ENCODE data around the gene CACNA1G.

CACNA1G gene

GRCh38 chr17:50657054-50657453 is 96.5 kb downstream of the CACNA1G start:
- in situ Hi-C loops (cut with MboI; ENCODE audit: low sequenced_read_pairs, unreplicated experiment) = no loop called here
- TF ChIP-seq, protein P1, sequence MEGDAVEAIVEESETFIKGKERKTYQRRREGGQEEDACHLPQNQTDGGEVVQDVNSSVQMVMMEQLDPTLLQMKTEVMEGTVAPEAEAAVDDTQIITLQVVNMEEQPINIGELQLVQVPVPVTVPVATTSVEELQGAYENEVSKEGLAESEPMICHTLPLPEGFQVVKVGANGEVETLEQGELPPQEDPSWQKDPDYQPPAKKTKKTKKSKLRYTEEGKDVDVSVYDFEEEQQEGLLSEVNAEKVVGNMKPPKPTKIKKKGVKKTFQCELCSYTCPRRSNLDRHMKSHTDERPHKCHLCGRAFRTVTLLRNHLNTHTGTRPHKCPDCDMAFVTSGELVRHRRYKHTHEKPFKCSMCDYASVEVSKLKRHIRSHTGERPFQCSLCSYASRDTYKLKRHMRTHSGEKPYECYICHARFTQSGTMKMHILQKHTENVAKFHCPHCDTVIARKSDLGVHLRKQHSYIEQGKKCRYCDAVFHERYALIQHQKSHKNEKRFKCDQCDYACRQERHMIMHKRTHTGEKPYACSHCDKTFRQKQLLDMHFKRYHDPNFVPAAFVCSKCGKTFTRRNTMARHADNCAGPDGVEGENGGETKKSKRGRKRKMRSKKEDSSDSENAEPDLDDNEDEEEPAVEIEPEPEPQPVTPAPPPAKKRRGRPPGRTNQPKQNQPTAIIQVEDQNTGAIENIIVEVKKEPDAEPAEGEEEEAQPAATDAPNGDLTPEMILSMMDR (IDR thresholded peaks at IDR 0.05; ENCODE audit: borderline replicate concordance, control extremely low read depth, extremely low read depth, insufficient read depth, missing control alignments) = no peak
- DNase-seq (ENCODE audit: low spot score) = no peak

GRCh38 chr17:50657627-50658026 is 97.1 kb downstream of the CACNA1G start:
- in situ Hi-C loops (cut with MboI; ENCODE audit: low sequenced_read_pairs, unreplicated experiment) = no loop called here
- DNase-seq (ENCODE audit: low spot score) = no peak
- TF ChIP-seq, protein P1 (IDR thresholded peaks at IDR 0.05; ENCODE audit: borderline replicate concordance, control extremely low read depth, extremely low read depth, insufficient read depth, missing control alignments) = no peak

GRCh38 chr17:50658616-50659015 is 98.1 kb downstream of the CACNA1G start:
- TF ChIP-seq, protein P1 (IDR thresholded peaks at IDR 0.05; ENCODE audit: borderline replicate concordance, control extremely low read depth, extremely low read depth, insufficient read depth, missing control alignments) = no peak
- DNase-seq (ENCODE audit: low spot score) = no peak
- in situ Hi-C loops (cut with MboI; ENCODE audit: low sequenced_read_pairs, unreplicated experiment) = no loop called here

DNA sequence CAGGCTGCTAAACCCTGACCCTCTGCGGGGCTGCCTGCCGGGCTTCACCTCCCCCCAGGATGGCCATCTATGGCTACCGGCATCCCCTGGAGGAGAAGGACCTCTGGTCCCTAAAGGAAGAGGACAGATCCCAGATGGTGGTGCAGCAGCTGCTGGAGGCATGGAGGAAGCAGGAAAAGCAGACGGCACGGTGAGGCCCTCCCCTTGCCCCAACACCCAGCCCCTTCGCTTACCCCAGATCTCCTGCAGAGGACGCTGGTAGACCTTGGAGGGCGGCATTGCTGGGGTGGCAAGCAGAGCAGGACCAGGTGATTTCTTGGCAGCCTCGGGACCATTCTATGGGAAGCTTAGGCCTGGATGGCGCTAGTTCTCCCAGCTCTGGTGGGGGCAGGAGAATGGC is 98.7 kb downstream of the CACNA1G start:
- TF ChIP-seq, protein P1 (IDR thresholded peaks at IDR 0.05; ENCODE audit: borderline replicate concordance, control extremely low read depth, extremely low read depth, insufficient read depth, missing control alignments) = no peak
- DNase-seq (ENCODE audit: low spot score) = no peak
- in situ Hi-C loops (cut with MboI; ENCODE audit: low sequenced_read_pairs, unreplicated experiment) = no loop called here

DNA sequence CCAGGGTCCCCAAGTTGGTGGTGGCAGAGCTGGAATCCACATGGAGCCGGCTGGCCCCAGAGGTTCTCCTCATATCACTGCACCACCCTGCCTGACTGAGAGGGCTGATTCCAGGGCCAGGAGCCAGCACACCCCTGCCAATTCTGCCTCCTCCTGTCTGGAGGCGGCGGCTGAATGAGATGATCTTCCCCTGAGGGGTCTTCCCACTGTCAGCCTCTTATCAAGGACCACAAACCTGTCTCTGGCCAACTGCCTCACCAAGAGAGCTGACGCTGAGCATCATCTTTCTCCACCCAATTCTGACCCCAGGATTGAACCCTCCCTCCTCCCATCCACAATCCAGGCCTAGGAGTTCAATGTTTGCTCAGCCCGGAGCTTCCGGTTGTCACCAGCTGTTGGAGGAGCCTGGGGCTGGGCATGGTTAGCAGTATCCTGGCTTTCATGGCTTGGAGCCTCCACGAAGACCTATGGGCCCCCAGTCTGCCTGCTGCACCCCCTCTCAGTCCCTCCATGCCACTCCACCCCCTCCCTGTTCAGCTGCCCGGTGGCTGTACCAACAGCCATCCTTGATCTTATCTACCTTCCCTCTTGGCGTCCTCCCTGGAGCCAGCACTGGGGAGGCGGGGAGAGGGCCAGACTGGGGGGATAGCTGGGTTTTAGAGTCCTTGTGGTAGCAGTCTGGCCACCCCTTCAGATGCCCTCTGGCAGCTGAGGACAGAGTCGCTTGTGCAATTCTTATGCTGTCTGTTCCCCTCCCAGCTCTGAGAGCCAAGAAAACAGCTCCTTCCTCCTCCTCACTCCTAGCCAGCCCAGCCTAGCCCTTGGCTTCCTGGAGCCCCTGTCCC is 99.7 kb downstream of the CACNA1G start:
- in situ Hi-C loops (cut with MboI; ENCODE audit: low sequenced_read_pairs, unreplicated experiment) = no loop called here
- DNase-seq (ENCODE audit: low spot score) = no peak
- TF ChIP-seq, protein P1 (IDR thresholded peaks at IDR 0.05; ENCODE audit: borderline replicate concordance, control extremely low read depth, extremely low read depth, insufficient read depth, missing control alignments) = no peak

GRCh38 chr17:50660887-50661345 is 100.4 kb downstream of the CACNA1G start:
- DNase-seq (ENCODE audit: low spot score) = no peak
- TF ChIP-seq, protein P1 (IDR thresholded peaks at IDR 0.05; ENCODE audit: borderline replicate concordance, control extremely low read depth, extremely low read depth, insufficient read depth, missing control alignments) = no peak
- in situ Hi-C loops (cut with MboI; ENCODE audit: low sequenced_read_pairs, unreplicated experiment) = no loop called here
